HG02759 (cell line): Measurements from ENCODE around the gene C2CD4C.
"Not testable (repeated sequence)": the region's sequence is repeated elsewhere in the genome, so short reads cannot be mapped to it uniquely, and the experiment has no call there.

Experiments used
- ATAC-seq: cut with Tn5 transposase; IDR thresholded peaks from one replicate; pipeline ENCODE4 v1.9.1; 2021; ENCODE audit warnings: mild to moderate bottlenecking, moderate library complexity; ENCODE audit not compliant: unreplicated experiment

C2CD4C gene

DNA sequence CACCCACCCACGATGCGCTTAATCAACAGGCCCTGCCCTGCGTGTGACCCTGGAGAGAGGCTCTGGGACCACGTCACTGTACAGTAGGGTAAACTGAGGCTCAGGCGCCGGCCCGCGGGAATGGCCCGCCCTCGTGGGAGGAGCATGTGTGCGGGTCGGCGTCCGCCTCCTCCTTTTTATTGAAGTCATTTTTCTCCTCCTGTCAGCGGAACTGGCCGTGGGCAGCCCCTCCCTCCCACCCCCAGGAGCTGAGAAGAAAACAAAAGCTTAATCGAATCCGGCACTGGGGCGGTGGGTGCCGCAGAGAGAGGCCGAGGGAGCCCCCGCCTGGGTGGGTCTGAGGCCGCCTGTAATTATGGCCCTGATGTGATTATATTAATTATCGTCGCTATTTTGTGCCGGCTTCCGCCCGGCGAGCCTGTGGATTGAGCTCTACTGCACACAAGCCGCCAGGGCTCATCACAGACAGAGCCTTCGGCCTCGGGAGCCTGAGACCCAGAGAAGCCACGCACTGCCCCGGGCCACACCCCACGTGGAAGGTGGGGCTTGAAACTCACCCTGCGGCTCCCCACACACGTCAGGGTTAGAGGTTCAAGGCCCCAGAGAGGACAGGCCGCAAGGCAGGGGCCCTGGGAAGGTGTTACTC, 7.0 kb downstream of the C2CD4C start:
- ATAC-seq, result no peak

DNA sequence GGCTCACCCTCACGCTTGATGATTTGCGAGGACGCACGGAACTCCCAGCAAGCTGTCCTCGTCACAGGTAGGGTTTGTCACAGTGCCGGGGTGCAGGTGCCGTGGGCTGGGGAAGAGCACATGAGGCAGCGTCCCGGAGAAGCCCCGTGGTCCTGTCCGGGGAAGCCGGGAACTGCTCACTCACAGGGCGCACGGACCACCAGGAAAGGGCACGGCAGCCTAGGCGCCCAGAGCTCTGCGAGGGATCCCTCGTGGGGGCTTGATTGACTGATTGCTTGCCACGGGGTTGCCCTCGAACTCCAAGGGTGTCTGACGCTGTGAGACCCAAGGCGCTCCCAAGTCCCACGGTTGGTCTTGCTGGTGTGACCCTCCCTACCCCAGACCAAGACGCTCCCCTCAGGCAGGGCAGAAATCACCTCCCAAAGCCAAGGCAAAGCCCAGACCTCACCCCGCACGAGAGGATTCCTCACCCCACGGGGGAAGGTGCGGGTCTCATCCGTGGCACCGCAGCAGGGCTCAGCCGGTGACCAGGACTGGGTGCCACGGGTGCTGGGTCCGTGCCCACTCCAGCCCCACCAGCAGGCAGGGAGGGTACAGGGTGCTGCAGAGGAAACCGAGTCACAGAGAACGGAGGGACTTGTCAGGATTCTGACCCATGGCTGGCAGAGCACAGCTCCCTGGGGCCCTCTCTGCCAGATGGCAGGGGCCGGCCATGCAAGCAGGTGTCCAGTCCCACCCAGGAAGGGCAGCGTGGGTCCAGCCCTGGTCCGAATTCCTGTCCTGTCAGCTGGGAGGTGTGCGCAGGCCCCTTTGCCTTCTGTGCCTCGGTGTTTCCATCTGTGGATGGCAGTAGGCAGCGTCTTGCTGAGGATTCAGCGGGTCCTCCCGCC, 7.7 kb downstream of the C2CD4C start:
- no peak for ATAC-seq

DNA sequence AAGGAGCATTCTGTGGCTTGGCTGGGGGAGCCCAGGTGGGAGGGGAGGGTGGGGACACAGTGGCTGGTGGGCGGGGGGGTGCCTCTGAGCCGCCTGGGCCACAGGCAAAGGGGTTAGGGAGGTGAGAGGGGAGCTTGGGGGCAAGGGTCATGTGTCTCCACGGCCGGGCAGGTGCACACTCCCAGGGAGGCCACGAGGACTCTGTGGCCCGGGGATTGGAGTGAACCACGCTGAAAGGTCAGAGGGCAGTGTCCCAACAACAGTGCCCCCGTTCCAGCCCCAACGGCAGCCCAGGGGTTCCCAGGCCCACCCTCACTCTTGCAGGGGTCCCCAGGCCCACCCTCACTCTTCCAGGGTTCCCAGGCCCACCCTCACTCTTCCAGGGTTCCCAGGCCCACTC, 9.6 kb downstream of the C2CD4C start:
- no peak for ATAC-seq

DNA sequence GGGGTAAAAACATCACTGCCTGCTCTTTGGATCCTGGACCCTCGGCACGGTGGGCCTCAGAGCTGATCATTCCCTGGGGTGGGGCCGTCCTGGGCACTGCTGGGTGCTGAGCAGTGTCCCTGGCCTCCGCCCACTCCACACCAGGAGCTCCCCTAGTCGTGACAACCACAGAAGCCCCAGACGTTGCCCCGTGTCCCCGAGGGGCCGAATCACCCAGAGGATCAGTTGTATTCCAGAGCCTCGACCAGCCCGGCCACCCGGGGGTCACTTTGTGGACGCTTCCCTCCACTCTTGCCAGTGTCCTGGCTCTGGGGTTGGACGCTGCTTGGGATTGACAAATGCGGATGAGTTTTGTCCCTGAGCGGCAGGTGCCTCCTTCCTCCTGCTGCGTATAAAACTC, 10.2 kb downstream of the C2CD4C start:
- no peak for ATAC-seq

DNA sequence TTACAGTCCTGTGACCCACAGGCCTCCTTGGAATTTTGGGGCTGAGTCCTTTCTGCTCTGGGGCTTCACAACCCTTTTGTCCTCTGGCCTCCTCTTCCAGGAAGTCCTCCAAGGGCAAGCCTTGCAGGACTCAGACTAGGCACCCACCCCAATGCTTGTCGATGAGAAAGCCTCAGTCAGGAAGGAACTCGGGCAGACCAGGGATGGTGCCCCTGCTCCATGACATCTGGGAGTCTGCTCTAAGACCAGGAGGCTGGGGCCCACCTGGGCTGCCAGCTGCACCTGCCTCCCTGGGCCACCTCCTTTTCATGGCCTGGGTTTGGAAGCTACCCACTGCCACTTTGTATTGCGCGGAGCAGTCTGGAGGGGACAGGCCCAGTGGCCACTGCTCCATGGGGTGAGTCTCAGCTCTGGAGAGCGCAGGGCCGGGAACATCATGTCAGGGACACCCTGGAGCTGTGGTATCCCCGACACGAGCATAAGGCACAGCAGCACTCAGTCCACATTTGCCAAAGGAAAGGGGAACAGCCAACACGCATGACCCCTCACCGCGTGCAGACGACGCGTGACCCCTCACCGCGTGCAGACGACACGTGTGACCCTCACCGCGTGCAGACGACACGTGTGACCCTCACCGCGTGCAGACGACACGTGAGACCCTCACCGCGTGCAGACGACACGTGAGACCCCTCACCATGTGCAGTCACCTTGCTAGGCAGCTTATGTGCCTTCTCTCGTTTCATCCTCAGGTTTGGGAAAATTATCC, 10.8 kb downstream of the C2CD4C start:
- no peak for ATAC-seq

DNA sequence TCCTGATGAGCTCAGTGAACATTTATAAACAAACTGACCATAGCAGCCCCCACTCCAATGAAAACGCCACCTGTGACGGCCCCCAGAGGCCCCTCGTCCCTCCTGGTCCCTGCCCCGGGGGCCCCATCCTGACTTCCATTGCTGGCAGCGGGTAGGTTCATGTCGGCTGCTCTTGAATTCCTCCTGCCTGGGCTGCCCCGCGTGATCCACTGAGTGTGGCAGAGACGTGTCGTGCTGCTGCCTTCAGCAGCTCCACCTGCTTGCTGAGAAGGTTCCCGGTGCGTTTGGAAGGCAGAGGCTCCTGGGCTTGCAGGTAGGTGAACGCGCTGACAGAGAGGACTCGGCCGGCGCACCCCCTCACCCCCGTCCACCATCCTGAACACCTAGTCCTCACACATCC, 11.6 kb downstream of the C2CD4C start:
- ATAC-seq, result no peak

DNA sequence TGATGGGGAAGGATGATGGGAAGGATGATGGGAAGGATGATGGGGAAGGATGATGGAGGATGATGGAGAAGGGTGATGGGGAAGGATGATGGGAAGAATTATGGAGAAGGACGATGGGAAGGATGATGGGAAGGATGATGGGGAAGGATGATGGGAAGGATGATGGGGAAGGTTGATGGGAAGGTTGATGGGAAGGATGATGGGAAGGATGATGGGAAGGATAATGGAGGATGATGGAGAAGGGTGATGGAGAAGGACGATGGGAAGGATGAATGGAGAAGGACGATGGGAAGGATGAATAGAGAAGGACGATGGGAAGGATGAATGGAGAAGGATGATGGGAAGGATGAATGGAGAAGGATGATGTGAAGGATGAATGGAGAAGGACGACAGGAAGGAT, 13.5 kb downstream of the C2CD4C start:
- ATAC-seq, result no peak

DNA sequence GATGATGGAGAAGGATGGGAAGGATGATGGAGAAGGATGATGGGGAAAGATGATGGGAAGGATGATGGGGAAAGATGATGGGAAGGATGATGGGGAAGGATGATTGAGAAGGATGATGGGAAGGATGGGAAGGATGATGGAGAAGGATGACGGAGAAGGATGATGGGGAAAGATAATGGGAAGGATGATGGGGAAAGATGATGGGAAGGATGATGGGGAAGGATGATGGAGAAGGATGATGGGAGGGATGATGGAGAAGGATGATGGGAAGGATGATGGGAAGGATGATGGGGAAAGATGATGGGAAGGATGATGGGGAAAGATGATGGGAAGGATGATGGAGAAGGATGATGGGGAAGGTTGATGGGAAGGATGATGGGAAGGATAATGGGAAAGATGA, 14.1 kb downstream of the C2CD4C start:
- ATAC-seq, result not testable (repeated sequence)

DNA sequence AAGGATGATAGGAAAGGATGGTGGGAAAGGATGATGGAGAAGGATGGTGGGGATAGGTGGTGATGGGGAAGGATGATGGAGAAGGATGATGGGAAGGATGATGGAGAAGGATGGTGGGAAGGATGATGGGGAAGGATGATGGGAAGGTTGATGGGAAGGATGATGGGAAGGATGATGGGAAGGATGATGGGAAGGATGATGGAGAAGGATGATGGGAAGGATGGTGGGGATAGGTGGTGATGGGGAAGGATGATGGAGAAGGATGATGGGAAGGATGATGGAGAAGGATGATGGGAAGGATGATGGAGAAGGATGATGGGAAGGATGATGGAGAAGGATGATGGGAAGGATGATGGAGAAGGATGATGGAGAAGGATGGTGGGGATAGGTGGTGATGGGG, 15.4 kb downstream of the C2CD4C start:
- not testable (repeated sequence) for ATAC-seq

DNA sequence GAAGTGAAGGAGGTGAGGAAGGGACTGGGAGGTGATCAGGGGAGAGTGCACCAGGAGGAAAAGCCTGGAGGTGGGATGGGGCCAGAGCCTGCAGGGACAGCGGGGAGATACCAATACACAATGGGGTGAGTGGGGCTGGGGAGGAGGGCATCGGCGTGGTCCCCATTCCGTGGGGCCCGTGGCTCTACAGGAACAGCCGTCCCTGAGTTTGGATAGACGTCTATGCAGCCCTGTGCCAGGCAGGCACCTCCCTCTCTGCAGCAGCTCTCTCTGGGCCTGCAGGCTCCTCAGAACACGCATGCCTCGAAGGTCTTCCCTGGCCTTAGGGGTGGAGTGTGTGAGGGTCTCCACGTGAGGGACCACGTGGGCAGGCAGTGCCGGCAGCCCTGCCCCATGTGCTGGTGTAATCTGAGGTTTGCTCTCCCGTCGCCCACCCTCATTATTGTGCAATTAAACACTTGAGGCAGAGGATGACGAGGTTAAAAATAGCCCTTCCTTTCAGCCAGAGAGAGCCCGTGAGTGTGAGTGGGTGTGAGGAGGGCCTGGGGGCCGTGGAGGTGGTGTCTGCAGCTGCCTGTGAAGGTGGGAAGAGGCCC, 16.5 kb downstream of the C2CD4C start:
- no peak for ATAC-seq

DNA sequence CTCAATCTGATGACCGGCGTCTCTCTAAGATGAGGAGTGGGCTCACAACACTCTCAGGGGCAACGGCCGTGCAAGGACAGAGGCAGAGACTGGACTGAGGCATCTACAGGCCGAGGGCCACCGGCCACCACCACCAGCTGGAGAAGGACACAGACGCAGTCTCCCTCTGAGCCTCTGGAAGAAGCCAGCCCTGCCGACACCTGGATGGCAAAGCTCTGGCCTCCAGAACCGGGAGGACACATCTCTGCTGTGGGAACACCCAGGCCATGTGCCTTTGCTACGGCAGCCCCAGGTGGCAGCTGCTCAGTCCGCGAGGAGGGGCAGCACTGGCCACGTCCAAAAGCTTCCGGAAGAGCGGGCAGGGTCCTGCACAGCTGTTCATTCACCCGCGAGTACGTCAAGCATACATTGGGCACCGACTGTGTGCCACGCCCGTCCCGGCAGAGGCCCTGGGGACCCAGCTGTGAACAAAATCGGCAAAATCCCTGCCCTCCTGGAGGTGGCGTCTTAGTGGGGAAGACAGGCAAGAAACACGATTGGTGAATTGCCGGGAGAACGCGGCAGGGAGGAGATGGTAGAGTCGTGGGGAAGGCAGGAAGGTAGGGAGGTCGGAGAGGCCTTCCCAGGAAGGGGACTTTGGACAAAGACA, 17.1 kb downstream of the C2CD4C start:
- ATAC-seq, result no peak

DNA sequence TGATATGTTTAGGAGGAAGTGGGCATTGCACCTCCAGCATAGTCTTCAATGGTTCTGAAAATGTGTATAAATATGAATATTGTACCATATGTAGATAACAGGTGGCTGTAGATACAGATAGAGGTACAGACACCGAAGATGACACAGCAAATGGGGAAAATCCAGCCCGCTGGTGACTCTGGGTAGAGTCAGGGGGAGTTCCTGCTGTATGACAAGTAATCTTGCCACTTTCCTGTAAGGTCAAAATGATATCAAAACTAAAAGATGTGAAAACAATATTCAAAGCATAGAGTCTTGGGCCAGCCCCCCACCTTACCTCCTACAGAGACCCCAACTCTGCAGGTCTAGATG, 17.8 kb downstream of the C2CD4C start:
- no peak for ATAC-seq

DNA sequence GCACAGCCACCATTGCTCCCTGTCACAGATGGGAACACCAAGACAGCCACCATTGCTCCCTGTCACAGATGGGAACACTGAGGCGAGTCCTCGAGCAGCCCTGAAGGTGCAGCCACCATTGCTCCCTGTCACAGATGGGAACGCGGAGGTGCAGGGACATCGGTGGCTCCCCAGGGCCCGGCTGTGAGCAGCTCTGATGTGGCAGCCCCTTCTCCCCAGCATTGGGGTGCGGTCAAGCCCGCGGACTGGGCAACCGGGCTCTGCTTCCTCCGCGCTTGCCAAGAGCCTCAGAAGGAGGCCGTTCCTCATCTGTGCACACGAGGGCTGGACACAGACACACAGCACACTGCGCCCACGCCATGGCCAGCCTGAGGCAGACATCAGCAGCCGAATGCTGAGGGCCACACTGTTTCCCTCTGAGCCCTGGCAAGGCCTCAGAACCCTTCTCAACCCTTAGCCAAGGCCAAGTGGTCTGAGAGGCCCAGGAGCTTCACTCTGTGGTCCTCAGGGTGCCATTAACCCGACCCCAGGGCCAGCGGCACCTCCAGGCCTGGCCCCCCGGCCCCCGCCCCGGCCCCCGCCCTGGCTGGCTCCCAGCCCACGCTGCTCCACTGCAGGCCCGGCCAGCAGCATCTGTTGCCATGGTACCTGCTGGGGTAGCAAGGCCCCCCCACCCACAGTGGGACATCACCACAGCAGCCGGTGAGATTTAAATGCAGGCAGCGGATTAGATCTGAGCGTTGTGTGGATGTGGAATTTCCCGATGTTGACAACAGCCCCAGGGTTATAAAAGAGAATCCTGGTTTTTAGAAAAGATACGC, 18.4 kb downstream of the C2CD4C start:
- no peak for ATAC-seq

DNA sequence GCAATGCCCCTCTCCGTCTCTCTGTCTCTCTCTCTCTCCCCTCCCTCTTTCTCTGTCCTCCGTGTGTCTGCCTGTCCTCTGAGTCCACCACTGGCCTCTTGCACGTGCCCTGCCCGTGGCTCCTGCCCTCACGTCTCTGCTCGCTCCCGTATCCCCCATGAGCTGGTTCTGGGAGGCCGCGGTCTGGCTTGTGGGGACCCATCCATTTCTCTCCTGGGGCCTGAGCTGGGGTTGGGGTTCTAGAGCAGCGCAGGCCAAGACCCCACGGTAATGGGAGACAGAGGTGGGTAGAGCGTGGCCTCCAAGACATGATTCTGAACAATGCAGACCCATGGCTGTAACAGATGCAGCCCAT, 19.0 kb downstream of the C2CD4C start:
- ATAC-seq, result no peak

DNA sequence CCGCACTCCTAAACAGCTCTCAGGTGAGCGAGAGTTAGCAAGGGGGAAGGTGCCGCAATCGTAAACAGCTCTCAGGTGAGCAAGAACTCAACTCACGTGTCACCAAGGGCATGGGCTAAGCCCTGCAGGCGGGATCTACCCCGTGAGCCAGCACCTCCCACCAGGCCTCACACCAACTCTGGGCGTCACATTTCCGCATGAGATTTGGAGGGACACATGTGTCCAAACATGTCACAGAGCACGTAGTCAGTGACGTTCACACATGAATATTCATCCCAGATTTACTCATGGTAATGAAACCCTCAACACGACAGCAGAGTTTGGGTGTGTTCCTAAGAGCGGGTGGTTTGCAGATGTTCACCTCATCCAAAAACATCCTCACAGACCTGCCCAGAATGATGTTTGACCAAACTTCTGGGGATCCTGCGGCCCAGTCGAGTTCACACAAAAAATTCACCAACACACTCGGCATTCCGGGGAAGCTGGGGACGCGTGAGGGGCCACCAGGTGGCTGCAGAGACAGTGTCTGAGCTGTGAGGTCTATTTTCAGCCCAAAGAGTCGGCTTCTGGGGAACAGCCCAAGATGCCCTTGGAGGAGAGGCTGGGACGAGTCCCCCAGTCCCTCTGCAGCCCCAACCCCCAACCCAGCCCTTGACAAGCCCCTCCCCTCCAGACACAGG, 19.6 kb downstream of the C2CD4C start:
- no peak for ATAC-seq

DNA sequence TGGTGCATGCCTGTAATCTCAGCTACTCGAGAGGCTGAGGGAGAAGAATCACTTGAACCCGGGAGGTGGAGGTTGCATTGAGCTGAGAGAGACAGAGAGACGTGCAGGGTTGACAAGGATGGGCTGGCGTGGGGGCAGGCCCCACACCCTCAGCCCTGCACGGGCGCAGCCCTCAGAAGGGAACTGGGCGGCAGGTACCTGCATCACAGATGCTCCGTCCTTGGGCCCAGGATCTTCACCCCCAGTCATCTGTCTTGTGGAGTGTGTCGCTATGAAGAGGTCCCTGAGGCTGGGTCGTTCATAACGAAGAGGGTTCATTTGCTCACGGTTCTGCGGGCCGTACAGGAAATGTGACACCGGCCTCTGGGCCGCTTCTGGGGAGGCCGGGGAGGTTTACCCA, 20.3 kb downstream of the C2CD4C start:
- ATAC-seq, result no peak

DNA sequence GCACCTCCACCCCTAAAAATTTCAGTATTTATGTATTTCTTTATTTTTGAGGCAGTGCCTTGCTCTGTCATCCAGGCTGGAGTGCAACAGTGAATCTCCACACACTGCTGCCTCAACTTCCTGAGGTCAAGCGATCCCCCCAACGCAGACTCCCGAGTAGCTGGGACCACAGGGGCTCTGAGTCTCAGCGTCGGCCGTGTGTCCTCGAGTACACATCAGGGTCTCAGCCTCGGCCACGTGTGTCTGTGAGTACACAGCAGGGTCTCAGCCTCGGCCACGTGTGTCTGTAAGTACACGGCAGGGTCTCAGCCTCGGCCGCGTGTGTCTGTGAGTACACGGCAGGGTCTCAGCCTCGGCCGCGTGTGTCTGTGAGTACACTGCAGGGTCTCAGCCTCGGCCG, 21.2 kb downstream of the C2CD4C start:
- no peak for ATAC-seq

DNA sequence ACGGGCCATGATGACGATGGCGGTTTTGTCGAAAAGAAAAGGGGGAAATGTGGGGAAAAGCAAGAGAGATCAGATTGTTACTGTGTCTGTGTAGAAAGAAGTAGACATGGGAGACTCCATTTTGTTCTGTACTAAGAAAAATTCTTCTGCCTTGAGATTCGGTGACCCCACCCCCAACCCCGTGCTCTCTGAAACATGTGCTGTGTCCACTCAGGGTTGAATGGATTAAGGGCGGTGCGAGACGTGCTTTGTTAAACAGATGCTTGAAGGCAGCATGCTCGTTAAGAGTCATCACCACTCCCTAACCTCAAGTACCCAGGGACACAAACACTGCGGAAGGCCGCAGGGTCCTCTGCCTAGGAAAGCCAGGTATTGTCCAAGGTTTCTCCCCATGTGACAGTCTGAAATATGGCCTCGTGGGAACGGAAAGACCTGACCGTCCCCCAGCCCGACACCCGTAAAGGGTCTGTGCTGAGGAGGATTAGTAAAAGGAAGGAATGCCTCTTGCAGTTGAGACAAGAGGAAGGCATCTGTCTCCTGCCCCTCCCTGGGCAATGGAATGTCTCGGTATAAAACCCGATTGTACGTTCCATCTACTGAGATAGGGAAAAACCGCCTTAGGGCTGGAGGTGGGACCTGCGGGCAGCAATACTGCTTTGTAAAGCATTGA, 22.2 kb downstream of the C2CD4C start:
- not testable (repeated sequence) for ATAC-seq

DNA sequence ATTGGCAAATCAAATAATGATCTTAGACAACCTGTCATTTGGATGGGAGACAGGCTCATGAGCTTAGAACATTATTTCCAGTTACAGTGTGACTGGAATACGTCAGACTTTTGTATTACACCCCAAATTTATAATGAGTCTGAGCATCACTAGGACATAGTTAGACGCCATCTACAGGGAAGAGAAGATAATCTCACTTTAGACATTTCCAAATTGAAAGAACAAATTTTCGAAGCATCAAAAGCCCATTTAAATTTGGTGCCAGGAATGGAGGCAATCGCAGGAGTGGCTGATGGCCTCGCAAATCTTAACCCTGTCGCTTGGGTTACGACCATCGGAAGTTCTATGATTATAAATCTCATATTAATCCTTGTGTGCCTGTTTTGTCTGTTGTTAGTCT, 22.8 kb downstream of the C2CD4C start:
- ATAC-seq, result not testable (repeated sequence)
